Fibroblast of skin of right quadriceps (primary cell): ENCODE measurements around the gene POLR2J3.
A peak's percentile ranks its signal among the peaks of the same experiment; 100 is the strongest.
"Not testable (repeated sequence)": the region's sequence is repeated elsewhere in the genome, so short reads cannot be mapped to it uniquely, and the experiment has no call there.

Experiments used
- DNase-seq: peaks from one replicate; pipeline ENCODE4 v3.0.0-alpha.2; 2013

Gene POLR2J3

GRCh38 chr7:102572261-102573239 lies at the start of gene POLR2J3:
Gene POLR2J3 (minus strand): TSS chr7:102572583. CDS start chr7:102572521, 62 bp downstream.
- DNase-seq: peak; percentile 92

GRCh38 chr7:102618122-102618521 lies 45.7 kb upstream of the POLR2J3 start:
- DNase-seq: not testable (repeated sequence)

- peak; percentile 2 for DNase-seq
Observed at GRCh38 chr7:102616507-102617125, 44.2 kb upstream of the POLR2J3 start, which contains the start of gene RASA4. Gene RASA4 (minus strand): TSS chr7:102616756. CDS start chr7:102616689, 67 bp downstream.

GRCh38 chr7:102615930-102616329 lies 43.5 kb upstream of the POLR2J3 start:
- not testable (repeated sequence) for DNase-seq

- not testable (repeated sequence) for DNase-seq
Observed at GRCh38 chr7:102614873-102615272, 42.5 kb upstream of the POLR2J3 start.

- DNase-seq: not testable (repeated sequence)
Observed at GRCh38 chr7:102614346-102614697, 41.9 kb upstream of the POLR2J3 start.

GRCh38 chr7:102613575-102614345 lies 41.4 kb upstream of the POLR2J3 start:
- not testable (repeated sequence) for DNase-seq

GRCh38 chr7:102611675-102612325 lies 39.4 kb upstream of the POLR2J3 start:
- peak; percentile 22 for DNase-seq

GRCh38 chr7:102611013-102611674 lies 38.8 kb upstream of the POLR2J3 start:
- not testable (repeated sequence) for DNase-seq

GRCh38 chr7:102610441-102610840 lies 38.1 kb upstream of the POLR2J3 start:
- not testable (repeated sequence) for DNase-seq

- not testable (repeated sequence) for DNase-seq
Observed at GRCh38 chr7:102609734-102610133, 37.4 kb upstream of the POLR2J3 start.

- DNase-seq: not testable (repeated sequence)
Observed at GRCh38 chr7:102606848-102607247, 34.5 kb upstream of the POLR2J3 start.

- not testable (repeated sequence) for DNase-seq
Observed at GRCh38 chr7:102604431-102605145, 32.2 kb upstream of the POLR2J3 start.

GRCh38 chr7:102602317-102602716 lies 29.9 kb upstream of the POLR2J3 start:
- DNase-seq: not testable (repeated sequence)

- not testable (repeated sequence) for DNase-seq
Observed at GRCh38 chr7:102599699-102600098, 27.3 kb upstream of the POLR2J3 start.

GRCh38 chr7:102596036-102596435 lies 23.7 kb upstream of the POLR2J3 start:
- DNase-seq: not testable (repeated sequence)

- DNase-seq: not testable (repeated sequence)
Observed at GRCh38 chr7:102593637-102594334, 21.4 kb upstream of the POLR2J3 start.

GRCh38 chr7:102592477-102593019 lies 20.2 kb upstream of the POLR2J3 start:
- not testable (repeated sequence) for DNase-seq

- DNase-seq: not testable (repeated sequence)
Observed at GRCh38 chr7:102589857-102590256, 17.5 kb upstream of the POLR2J3 start.

- not testable (repeated sequence) for DNase-seq
Observed at GRCh38 chr7:102583495-102583894, 11.1 kb upstream of the POLR2J3 start.
